SK-MEL-5 (cell line): Measurements from ENCODE around the gene PTPRE. TPM values are rescaled to one million over a fixed set of nuclear protein-coding genes. Genes with fewer than 3 reads are reported as not detected.
A peak's percentile ranks its signal among the peaks of the same experiment; 100 is the strongest.

Experiments
- DNase-seq: peaks from one replicate; pipeline ENCODE4 v3.0.0-alpha.2; 2016; ENCODE audit warnings: low read depth, low spot score
- in situ Hi-C: cut with HindIII; loops from 2 replicates; pipeline ENCODE4 v1.10.0; 2016; ENCODE audit warnings: low sequenced_read_pairs, high pct_unique_total_duplicates, low pct_unique_long_range_greater_than_20kb
- total RNA-seq: library from RNA; depleted of rRNA; stranded (reverse); fragments of >200 nt; shearing (Covaris generic); gene quantifications from 2 replicates; pipeline ENCODE4 v1.2.3, GENCODE V29; 2014

PTPRE gene
- total RNA-seq, 1 experiment from 2014 or later, result 0.03 TPM

DNA sequence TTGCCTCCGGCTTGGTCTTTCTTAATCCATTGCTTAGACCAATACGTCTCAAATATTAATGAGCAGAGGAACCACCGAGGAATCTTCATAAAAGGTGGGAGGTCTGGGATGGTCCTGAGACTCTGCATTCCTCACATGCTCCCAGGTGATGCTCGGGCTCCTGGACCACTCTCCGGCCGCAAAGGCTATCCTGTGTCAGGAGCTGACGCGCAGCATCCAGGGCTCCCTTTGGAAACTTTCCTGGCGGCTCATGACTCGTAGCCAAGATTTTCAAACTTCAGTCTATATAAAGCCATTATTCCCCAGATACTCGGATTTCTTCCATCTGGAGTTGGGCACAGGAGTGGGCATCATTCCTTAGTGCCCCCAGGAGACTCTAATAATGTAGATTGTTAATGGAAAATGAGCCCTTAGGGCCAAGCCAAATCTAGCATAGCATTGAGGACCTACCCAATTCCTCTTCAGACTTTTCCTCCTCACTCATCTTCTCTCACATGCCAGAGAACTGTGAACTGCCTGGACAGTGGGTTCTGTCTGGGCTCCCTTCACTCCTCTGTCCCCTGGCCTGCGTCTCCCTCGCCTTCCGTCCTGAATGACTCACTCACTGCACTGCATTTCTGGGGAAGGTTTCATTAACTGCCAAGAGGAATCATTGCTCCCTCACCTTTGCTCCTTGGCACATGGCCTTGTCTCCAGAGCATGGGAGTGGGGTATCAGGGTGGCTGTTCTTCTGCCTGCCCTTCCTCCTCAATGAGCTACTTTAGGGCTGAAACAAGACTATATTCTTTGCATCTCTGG is 130.0 kb downstream of the PTPRE start:
- in situ Hi-C loops, result no loop called here
- no peak for DNase-seq

DNA sequence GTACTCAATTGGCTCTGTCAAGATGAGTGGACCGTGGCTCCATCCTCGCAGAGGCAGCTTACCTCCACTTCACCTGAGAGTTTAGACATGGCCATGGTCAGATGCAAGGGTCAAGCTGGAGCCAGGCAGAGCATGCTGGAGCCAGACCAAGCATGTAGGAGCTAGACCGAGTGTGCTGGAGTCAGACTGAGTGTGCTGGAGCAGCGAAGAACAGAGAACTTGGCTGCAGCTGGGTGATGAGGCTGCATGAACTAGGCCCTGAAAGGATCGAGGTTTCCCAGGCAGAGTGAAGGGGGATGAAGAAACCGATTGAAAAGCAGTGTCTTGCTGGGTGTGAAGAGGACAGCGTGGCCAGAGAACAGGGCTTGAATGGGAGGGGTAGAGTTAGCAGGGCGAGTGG is 133.2 kb downstream of the PTPRE start:
- DNase-seq, result no peak
- in situ Hi-C loops, result no loop called here

GRCh38 chr10:128040681-128041080 is 133.8 kb downstream of the PTPRE start:
- no peak for DNase-seq
- in situ Hi-C loops, result no loop called here

- DNase-seq, result no peak
- in situ Hi-C loops, result no loop called here
Measured at GRCh38 chr10:128042131-128042610, 135.3 kb downstream of the PTPRE start.

DNA sequence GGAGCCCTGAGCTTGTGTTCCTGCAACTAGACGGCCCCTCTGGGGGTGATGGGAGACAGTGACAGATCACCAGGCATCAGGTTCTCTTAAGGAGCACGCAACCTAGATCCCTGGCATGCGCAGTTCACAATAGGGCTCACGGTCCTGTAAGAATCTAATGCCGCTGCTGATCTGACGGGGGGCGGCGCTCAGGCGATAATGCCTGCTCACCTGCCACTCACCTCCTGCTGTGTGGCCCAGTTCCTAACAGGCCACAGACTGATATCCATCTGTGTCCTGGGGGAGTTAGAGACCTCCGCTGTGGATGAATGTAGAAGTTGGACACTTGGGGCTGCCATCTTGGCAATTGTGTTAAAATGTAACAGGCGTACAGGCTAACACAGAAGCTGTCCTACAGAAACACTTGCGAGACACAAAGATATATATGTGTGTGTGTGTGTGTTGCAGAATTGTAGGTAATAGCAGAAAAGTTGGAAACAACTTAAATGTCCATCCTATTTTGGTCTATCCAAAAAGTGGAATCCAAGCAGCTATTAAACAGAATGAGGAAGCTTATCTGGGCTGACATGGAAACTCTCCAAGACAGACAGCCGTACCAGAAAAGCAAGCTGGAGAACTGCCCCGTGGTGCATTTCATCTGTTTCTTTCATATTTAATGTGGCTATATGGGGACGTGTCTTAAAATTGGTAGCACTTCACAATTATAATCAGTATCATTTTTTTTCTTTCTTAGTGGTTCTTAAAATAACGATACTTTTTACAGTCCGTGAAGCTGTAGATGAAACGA is 136.5 kb downstream of the PTPRE start:
- no peak for DNase-seq
- in situ Hi-C loops, result no loop called here

DNA sequence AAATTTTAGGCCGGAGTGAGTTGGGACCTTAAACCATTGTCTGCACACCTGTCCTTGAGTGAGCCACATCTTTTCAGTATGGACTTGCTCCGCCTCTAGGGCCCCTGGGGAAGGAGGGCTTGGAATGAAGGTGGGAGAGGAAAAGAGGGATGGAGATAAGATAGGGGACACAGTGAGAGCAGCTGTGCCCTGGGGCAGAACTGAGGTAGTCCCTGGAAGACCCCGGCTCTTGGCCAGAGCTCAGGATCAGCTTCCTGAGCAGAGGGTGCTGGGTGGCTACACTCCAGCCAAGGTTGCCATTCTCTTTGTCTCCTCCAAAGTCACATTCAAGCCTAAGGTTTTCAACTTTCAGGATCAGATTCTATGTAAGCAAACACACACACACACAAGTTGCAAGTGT is 137.3 kb downstream of the PTPRE start:
- DNase-seq, result no peak
- in situ Hi-C loops, result no loop called here

DNA sequence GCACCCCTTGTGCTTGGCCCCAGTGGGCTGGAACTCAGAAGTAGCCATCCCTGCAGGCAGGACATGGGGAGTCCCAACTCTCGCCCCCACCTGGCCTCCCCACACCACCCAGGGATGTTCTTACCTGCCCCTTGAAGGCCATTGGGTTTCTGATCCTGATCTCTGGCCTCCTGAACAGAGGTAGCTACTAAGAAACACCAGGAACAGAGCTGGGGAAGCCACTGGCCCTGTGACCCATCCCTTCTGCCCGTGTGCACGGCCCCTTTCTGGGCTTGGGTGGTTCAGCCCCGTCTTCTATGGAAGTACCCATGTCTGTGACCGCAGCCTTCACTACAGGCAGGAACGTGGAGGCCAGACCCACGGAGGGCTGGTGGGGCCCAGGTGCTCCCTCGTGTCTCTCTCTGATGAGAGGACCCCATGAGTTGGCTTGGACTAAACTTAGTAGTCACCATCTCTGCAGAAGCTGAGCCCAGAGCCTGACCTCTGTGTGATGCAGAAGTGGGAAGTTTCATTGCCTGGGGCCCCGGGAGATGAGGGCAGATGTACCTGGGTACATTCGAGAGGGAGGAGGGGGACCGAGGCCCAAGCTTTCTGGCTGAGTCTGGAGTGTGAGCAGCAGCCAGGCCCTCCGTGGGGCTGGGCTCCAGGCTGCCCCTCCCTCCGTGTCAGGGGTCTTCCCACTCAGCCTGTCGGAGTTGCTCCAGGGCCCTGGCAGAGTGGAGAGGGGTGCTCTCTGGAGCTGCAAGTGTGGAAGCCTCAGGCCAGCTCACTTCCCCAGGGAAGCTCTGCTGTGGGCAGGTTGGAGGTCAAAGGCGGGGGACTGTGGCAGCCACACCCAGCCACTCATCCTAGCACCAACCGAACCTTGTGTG is 138.3 kb downstream of the PTPRE start:
- in situ Hi-C loops, result no loop called here
- DNase-seq, result no peak

DNA sequence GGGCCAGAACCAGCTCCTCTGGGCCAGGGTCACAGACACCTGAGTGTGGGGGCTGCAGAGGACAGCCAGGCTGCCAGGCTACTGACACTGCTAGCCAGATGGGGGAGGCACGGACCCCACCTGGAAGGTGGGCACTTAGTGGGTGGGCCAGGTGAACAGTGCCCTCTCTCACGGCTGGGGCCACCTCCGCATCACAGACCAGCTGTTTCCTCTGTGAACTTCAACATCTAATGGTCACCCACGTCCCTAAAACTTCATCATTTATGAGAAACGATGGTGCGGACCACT is 138.9 kb downstream of the PTPRE start:
- DNase-seq, result no peak
- in situ Hi-C loops, result no loop called here

GRCh38 chr10:128046156-128046952 is 139.5 kb downstream of the PTPRE start:
- DNase-seq, result no peak
- in situ Hi-C loops, result no loop called here

GRCh38 chr10:128046953-128047290 is 140.0 kb downstream of the PTPRE start:
- in situ Hi-C loops, result no loop called here
- DNase-seq, result no peak

- no peak for DNase-seq
- in situ Hi-C loops, result no loop called here
Measured at GRCh38 chr10:128047351-128047750, 140.4 kb downstream of the PTPRE start.

DNA sequence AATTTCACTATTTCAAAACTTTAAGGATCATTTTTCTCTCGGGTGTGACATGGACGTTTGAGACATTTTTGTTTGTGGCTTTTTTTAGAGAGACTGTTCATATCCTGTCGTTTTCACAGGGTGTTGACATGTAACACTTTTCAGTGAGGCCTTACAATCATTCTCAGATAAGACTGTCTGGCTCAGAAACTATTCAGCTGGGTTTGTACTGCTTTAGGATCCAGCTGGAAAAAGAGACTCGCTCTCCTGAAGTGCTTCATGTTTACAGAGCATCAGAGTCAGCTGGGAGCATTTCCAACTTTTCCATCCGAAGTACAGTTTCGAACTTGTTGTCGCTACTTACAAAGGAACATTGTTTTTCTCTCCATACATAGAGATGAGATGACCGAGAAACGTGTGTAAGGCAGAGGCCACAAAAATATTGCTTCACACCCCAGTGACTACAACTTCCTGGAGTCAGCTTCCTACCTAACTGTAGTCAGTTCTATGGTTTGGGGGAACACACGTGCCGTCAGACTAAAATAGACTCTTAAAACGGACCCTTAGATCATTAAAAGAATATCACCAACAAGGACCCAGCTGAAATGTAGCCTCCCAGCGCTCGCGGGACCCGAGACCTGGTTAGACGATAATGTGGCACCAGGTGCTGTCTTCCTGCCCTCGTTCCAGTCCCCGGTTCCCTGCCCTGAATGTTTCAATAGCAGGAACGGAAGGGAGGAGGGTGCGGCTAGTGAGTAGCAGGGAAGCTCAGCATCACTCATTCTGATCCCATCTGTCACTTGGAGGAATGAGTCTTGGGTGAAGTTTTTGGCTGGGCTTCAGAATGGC is 141.3 kb downstream of the PTPRE start:
- in situ Hi-C loops, result no loop called here
- DNase-seq, result peak; percentile 9

DNA sequence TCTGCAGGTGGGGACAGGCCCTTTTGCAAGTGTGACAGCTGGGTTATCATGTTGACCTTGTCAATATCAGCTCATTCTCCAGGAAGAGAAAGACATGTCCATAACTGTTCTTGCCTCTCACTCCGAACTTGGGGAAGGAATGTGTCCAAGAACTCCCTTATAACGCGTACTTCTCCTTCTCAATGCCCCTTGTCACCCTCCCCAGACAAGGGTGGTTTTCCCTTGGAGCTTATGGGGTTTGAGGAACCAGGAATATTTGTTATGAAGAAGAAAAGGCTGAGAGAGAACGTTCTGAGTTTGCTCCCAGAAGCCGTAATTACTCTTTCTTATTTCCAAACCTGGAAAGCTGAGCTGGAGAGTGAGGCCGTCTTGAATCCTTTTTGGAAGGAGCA is 141.9 kb downstream of the PTPRE start:
- DNase-seq, result no peak
- in situ Hi-C loops, result no loop called here

- in situ Hi-C loops, result no loop called here
- no peak for DNase-seq
Measured at GRCh38 chr10:128049226-128050120, 142.6 kb downstream of the PTPRE start.

DNA sequence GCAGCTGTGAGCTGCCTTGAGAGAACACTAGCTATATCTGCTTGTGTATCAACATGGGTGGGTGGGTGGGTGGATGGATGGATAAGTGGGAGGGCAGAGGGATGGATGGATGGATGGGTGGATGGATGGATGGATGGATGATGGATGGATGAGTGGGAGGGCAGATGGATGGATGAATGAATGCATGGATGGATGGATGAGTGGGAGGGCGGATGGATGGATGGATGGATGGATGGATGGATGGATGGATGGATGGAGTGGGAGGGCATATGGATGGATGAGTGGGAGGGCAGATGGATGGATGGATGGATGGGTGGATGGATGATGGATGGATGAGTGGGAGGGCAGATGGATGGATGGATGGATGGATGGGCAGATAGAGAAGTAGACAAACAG is 143.2 kb downstream of the PTPRE start:
- no peak for DNase-seq
- in situ Hi-C loops, result no loop called here

DNA sequence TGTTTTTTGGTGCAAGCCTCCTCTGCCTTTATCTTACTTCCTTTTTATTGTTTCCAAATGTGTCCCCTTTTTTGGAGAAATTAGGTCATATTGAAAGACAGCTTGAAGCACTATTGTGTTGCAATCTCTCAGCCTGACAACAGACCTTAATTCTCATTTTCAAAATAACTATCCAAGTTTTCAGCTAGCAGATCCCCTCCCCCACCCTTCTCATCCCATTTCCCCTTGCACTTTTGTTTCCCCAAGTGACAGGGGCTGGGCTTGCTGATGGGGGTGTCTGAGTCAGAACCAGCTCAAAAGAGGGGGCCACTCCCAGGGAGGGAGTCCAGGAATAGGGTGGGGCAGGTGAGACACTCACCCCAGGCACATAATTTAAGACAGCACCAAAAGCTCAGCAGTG is 144.0 kb downstream of the PTPRE start:
- in situ Hi-C loops, result no loop called here
- DNase-seq, result no peak
